IPS-18a (cell line): ENCODE measurements around the gene PLXNA4.

Experiments
- H3K27ac ChIP-seq: one replicate; pipeline ENCODE4 v1.5.1; 2013; ENCODE audit warnings: low read length
- H3K27me3 ChIP-seq: one replicate; pipeline ENCODE4 v1.6.1; 2013; ENCODE audit warnings: mild to moderate bottlenecking, low read length; ENCODE audit not compliant: control insufficient read depth, insufficient read depth
- H3K36me3 ChIP-seq: one replicate; pipeline ENCODE4 v1.6.1; 2013; ENCODE audit warnings: low read depth, low read length; ENCODE audit not compliant: control insufficient read depth
- H3K4me1 ChIP-seq: one replicate; pipeline ENCODE4 v1.6.1; 2013; ENCODE audit warnings: low read depth, low read length; ENCODE audit not compliant: control insufficient read depth
- H3K4me3 ChIP-seq: one replicate; pipeline ENCODE4 v1.5.1; 2013; ENCODE audit warnings: low read length
- H3K9ac ChIP-seq: one replicate; pipeline ENCODE4 v1.6.1; 2013; ENCODE audit warnings: mild to moderate bottlenecking, low read length, moderate library complexity
- H3K9me3 ChIP-seq: one replicate; pipeline ENCODE4 v1.6.1; 2013; ENCODE audit warnings: low read depth, low read length; ENCODE audit not compliant: control insufficient read depth

PLXNA4 gene

GRCh38 chr7:132574223-132574622, 2.0 kb downstream of the PLXNA4 start:
- Histone ChIP-seq H3K4me3 (peak overlapping the region; percentile 55), H3K4me1 (peaks cover 36% of the 10 kb centered on the region), H3K9ac (no peak overlapping the region), H3K27ac (no peak overlapping the region), H3K9me3 (no peaks in the 10 kb centered on the region), H3K27me3 (peaks cover 89% of the 10 kb centered on the region), H3K36me3 (no peaks in the 10 kb centered on the region)

GRCh38 chr7:132573251-132573955, 2.9 kb downstream of the PLXNA4 start:
- Histone ChIP-seq H3K27me3 (peaks cover 81% of the 10 kb centered on the region), H3K27ac (no peak overlapping the region), H3K4me1 (peaks cover 36% of the 10 kb centered on the region), H3K36me3 (no peaks in the 10 kb centered on the region), H3K4me3 (peak overlapping the region; percentile 55), H3K9ac (no peak overlapping the region), H3K9me3 (no peaks in the 10 kb centered on the region)

- H3K27me3 ChIP-seq, result peaks cover 72% of the 10 kb centered on the region
- H3K4me3 ChIP-seq, result no peak overlapping the region
- peaks cover 36% of the 10 kb centered on the region for H3K4me1 ChIP-seq
- H3K27ac ChIP-seq, result no peak overlapping the region
- H3K9me3 ChIP-seq, result no peaks in the 10 kb centered on the region
- H3K36me3 ChIP-seq, result no peaks in the 10 kb centered on the region
- no peak overlapping the region for H3K9ac ChIP-seq
Measured at GRCh38 chr7:132572526-132572925, 3.7 kb downstream of the PLXNA4 start.

GRCh38 chr7:132571970-132572369, 4.3 kb downstream of the PLXNA4 start:
- Histone ChIP-seq H3K36me3 (no peaks in the 10 kb centered on the region), H3K9ac (no peak overlapping the region), H3K4me3 (no peak overlapping the region), H3K9me3 (no peaks in the 10 kb centered on the region), H3K27ac (no peak overlapping the region), H3K27me3 (peaks cover 70% of the 10 kb centered on the region), H3K4me1 (peaks cover 36% of the 10 kb centered on the region)

GRCh38 chr7:132569884-132570614, 6.2 kb downstream of the PLXNA4 start:
- H3K9me3 ChIP-seq, result no peaks in the 10 kb centered on the region
- peaks cover 69% of the 10 kb centered on the region for H3K27me3 ChIP-seq
- H3K4me1 ChIP-seq, result peaks cover 30% of the 10 kb centered on the region
- no peak overlapping the region for H3K4me3 ChIP-seq
- H3K27ac ChIP-seq, result no peak overlapping the region
- H3K36me3 ChIP-seq, result no peaks in the 10 kb centered on the region
- H3K9ac ChIP-seq, result no peak overlapping the region

GRCh38 chr7:132568962-132569361, 7.3 kb downstream of the PLXNA4 start:
- Histone ChIP-seq H3K9me3 (no peaks in the 10 kb centered on the region), H3K4me1 (peaks cover 23% of the 10 kb centered on the region), H3K27ac (no peak overlapping the region), H3K36me3 (no peaks in the 10 kb centered on the region), H3K4me3 (no peak overlapping the region), H3K27me3 (peaks cover 64% of the 10 kb centered on the region), H3K9ac (no peak overlapping the region)

GRCh38 chr7:132565885-132566284, 10.4 kb downstream of the PLXNA4 start:
- Histone ChIP-seq H3K4me1 (peaks cover 3% of the 10 kb centered on the region), H3K9ac (no peak overlapping the region), H3K36me3 (no peaks in the 10 kb centered on the region), H3K27me3 (peaks cover 62% of the 10 kb centered on the region), H3K4me3 (no peak overlapping the region), H3K9me3 (no peaks in the 10 kb centered on the region), H3K27ac (no peak overlapping the region)

- peaks cover 62% of the 10 kb centered on the region for H3K27me3 ChIP-seq
- H3K4me1 ChIP-seq, result peaks cover 3% of the 10 kb centered on the region
- H3K4me3 ChIP-seq, result no peak overlapping the region
- H3K9me3 ChIP-seq, result no peaks in the 10 kb centered on the region
- no peak overlapping the region for H3K27ac ChIP-seq
- no peak overlapping the region for H3K9ac ChIP-seq
- no peaks in the 10 kb centered on the region for H3K36me3 ChIP-seq
Measured at GRCh38 chr7:132565441-132565840, 10.8 kb downstream of the PLXNA4 start.

- Histone ChIP-seq H3K27me3 (peaks cover 59% of the 10 kb centered on the region), H3K9ac (no peak overlapping the region), H3K36me3 (no peaks in the 10 kb centered on the region), H3K27ac (no peak overlapping the region), H3K4me3 (no peak overlapping the region), H3K9me3 (no peaks in the 10 kb centered on the region), H3K4me1 (peaks cover 3% of the 10 kb centered on the region)
Measured at GRCh38 chr7:132564849-132565248, 11.4 kb downstream of the PLXNA4 start.

GRCh38 chr7:132564090-132564489, 12.2 kb downstream of the PLXNA4 start:
- no peaks in the 10 kb centered on the region for H3K9me3 ChIP-seq
- peaks cover 56% of the 10 kb centered on the region for H3K27me3 ChIP-seq
- no peak overlapping the region for H3K27ac ChIP-seq
- no peaks in the 10 kb centered on the region for H3K36me3 ChIP-seq
- peaks cover 3% of the 10 kb centered on the region for H3K4me1 ChIP-seq
- no peak overlapping the region for H3K9ac ChIP-seq
- no peak overlapping the region for H3K4me3 ChIP-seq

- no peak overlapping the region for H3K9ac ChIP-seq
- H3K27me3 ChIP-seq, result peaks cover 56% of the 10 kb centered on the region
- H3K36me3 ChIP-seq, result no peaks in the 10 kb centered on the region
- H3K9me3 ChIP-seq, result no peaks in the 10 kb centered on the region
- no peak overlapping the region for H3K27ac ChIP-seq
- no peak overlapping the region for H3K4me3 ChIP-seq
- peaks cover 3% of the 10 kb centered on the region for H3K4me1 ChIP-seq
Measured at GRCh38 chr7:132562690-132563089, 13.6 kb downstream of the PLXNA4 start.

GRCh38 chr7:132561763-132562162, 14.5 kb downstream of the PLXNA4 start:
- H3K27ac ChIP-seq, result no peak overlapping the region
- no peak overlapping the region for H3K4me3 ChIP-seq
- peaks cover 56% of the 10 kb centered on the region for H3K27me3 ChIP-seq
- no peaks in the 10 kb centered on the region for H3K36me3 ChIP-seq
- H3K9ac ChIP-seq, result no peak overlapping the region
- H3K4me1 ChIP-seq, result peaks cover 3% of the 10 kb centered on the region
- H3K9me3 ChIP-seq, result no peaks in the 10 kb centered on the region
